Measurements from ENCODE around the gene DAPK1. TPM values are rescaled to one million over a fixed set of nuclear protein-coding genes. Genes with fewer than 3 reads are reported as not detected.

Gene DAPK1
- total and polyA plus RNA-seq, 2 experiments from 2014 or later = 44.4 to 62.3 TPM

GRCh38 chr9:87676976-87677775, 179.5 kb downstream of the DAPK1 start:
- no peak overlapping the region for H3K27ac ChIP-seq
- TF ChIP-seq EZH2phosphoT487 (IDR thresholded peaks at IDR 0.05; ENCODE audit: low read depth, severe bottlenecking, unreplicated experiment) (no peak), EZH2 (IDR thresholded peaks at IDR 0.05; ENCODE audit: borderline replicate concordance) (no peak)
- TF ChIP-seq, protein P1, sequence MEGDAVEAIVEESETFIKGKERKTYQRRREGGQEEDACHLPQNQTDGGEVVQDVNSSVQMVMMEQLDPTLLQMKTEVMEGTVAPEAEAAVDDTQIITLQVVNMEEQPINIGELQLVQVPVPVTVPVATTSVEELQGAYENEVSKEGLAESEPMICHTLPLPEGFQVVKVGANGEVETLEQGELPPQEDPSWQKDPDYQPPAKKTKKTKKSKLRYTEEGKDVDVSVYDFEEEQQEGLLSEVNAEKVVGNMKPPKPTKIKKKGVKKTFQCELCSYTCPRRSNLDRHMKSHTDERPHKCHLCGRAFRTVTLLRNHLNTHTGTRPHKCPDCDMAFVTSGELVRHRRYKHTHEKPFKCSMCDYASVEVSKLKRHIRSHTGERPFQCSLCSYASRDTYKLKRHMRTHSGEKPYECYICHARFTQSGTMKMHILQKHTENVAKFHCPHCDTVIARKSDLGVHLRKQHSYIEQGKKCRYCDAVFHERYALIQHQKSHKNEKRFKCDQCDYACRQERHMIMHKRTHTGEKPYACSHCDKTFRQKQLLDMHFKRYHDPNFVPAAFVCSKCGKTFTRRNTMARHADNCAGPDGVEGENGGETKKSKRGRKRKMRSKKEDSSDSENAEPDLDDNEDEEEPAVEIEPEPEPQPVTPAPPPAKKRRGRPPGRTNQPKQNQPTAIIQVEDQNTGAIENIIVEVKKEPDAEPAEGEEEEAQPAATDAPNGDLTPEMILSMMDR (IDR thresholded peaks at IDR 0.05; ENCODE audit: poor library complexity) = no peak
- H3K4me3 ChIP-seq = no peak overlapping the region
- H3K9me3 ChIP-seq (ENCODE audit: low read depth) = no peaks in the 10 kb centered on the region
- no peak overlapping the region for H2AFZ ChIP-seq
- H3K79me2 ChIP-seq = no peaks in the 10 kb centered on the region
- H3K4me1 ChIP-seq (ENCODE audit: insufficient read depth) = no peaks in the 10 kb centered on the region
- DNase-seq (ENCODE audit: low spot score) = peak; percentile 5
- H3K4me2 ChIP-seq = no peak overlapping the region
- no peaks in the 10 kb centered on the region for H4K20me1 ChIP-seq (ENCODE audit: insufficient read depth, poor library complexity, severe bottlenecking)
- no peaks in the 10 kb centered on the region for H3K27me3 ChIP-seq
- 89% methylated on average over 14 of the region's 14 CpGs for WGBS (ENCODE audit: low lambda C conversion rate, missing lambda C conversion rate)
- H3K36me3 ChIP-seq (replicated peaks; ENCODE audit: insufficient read depth, low read depth) = no peaks in the 10 kb centered on the region
- no peaks in the 10 kb centered on the region for H3K9me2 ChIP-seq (replicated peaks; ENCODE audit: insufficient read depth)

DNA sequence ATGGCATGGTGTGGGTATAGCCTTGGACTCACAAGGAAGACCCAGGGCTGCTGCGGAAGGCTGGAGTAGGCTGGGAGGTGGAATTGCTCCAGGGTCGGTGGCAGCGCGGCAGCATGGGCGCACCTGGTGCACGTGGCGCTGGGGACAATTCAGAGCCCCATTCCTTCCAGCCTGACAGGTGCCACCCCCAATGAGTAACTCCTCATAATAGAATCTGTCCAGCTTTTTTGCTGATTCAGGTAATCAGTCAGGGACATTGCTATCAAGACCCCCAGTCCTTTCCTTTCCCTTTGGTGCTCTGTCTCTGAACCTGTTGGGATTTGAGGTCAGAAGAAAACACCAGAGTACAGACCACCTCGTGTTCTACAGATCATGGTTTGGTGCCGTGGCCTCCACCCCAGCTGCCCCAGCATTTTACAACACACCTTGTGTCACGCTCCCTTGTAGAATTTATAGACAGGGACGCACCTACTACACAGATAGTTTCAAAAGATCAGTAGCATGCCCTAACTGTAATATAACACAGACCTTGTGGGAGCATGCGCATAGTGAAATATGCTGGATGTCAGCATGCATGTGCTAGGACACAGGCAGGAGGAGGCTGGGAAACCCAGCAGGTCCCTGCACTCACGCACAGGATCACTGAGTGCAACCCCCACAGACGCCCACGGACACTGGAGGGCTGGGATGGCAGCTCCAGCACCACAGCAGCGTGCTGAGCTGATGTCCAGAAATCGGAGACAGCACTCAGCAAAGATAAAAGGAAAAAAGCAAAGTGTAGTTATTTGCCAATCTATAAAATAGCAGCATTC, 180.3 kb downstream of the DAPK1 start:
- no peaks in the 10 kb centered on the region for H3K36me3 ChIP-seq (replicated peaks; ENCODE audit: insufficient read depth, low read depth)
- H3K4me2 ChIP-seq = no peak overlapping the region
- H3K4me3 ChIP-seq = no peak overlapping the region
- no peaks in the 10 kb centered on the region for H3K4me1 ChIP-seq (ENCODE audit: insufficient read depth)
- 90% methylated on average over 17 of the region's 17 CpGs for WGBS (ENCODE audit: low lambda C conversion rate, missing lambda C conversion rate)
- H3K9me2 ChIP-seq (replicated peaks; ENCODE audit: insufficient read depth) = no peaks in the 10 kb centered on the region
- H2AFZ ChIP-seq = no peak overlapping the region
- H3K27ac ChIP-seq = no peak overlapping the region
- H3K27me3 ChIP-seq = no peaks in the 10 kb centered on the region
- no peaks in the 10 kb centered on the region for H3K9me3 ChIP-seq (ENCODE audit: low read depth)
- H3K79me2 ChIP-seq = no peaks in the 10 kb centered on the region
- no peak for DNase-seq (ENCODE audit: low spot score)
- TF ChIP-seq EZH2phosphoT487 (IDR thresholded peaks at IDR 0.05; ENCODE audit: low read depth, severe bottlenecking, unreplicated experiment) = no peak
- TF ChIP-seq, protein P1 (IDR thresholded peaks at IDR 0.05; ENCODE audit: poor library complexity) = no peak
- no peak for TF ChIP-seq EZH2 (IDR thresholded peaks at IDR 0.05; ENCODE audit: borderline replicate concordance)
- H4K20me1 ChIP-seq (ENCODE audit: insufficient read depth, poor library complexity, severe bottlenecking) = no peaks in the 10 kb centered on the region

DNA sequence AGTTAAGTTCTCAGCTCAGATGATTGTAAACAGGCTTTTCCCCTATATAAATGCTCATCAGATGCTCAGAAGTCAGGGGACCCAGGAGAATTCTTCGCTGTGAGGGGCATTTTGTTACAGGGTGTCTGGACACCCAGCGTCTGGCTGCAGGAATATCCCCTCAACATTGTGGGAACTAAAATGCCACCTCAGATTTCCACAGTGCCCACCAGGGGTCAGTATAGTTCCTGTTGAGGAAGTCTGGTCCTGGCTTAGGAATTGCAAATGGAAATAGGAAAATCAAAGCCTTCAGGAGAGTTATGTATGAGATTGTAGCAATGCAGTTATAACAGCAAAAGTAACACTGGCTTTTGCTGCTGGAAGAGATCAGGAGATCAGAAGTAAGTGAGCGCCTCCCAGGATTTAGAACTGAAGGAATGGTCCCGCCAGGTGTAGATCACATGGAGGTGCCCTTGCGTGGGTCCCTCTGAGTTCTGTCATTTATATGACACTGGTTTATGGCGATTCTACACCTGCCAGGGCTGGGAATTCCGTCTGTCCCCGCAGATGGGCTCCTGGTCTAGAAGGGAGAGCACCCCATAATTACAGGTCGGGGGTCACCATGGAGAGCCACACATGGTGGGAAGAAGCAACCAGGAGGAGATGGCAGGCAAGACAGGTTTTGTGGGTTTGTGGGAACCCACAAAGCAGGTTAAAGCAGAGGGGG, 181.1 kb downstream of the DAPK1 start:
- WGBS (ENCODE audit: low lambda C conversion rate, missing lambda C conversion rate) = 76% methylated on average over 9 of the region's 9 CpGs
- no peaks in the 10 kb centered on the region for H3K9me2 ChIP-seq (replicated peaks; ENCODE audit: insufficient read depth)
- H3K79me2 ChIP-seq = no peaks in the 10 kb centered on the region
- no peaks in the 10 kb centered on the region for H4K20me1 ChIP-seq (ENCODE audit: insufficient read depth, poor library complexity, severe bottlenecking)
- H3K27ac ChIP-seq = no peak overlapping the region
- DNase-seq (ENCODE audit: low spot score) = peak; percentile 87
- H3K4me1 ChIP-seq (ENCODE audit: insufficient read depth) = no peaks in the 10 kb centered on the region
- H3K36me3 ChIP-seq (replicated peaks; ENCODE audit: insufficient read depth, low read depth) = no peaks in the 10 kb centered on the region
- H3K27me3 ChIP-seq = no peaks in the 10 kb centered on the region
- no peak overlapping the region for H3K4me3 ChIP-seq
- no peaks in the 10 kb centered on the region for H3K9me3 ChIP-seq (ENCODE audit: low read depth)
- TF ChIP-seq, protein P1 (IDR thresholded peaks at IDR 0.05; ENCODE audit: poor library complexity) = peak; percentile 86
- TF ChIP-seq EZH2phosphoT487 (IDR thresholded peaks at IDR 0.05; ENCODE audit: low read depth, severe bottlenecking, unreplicated experiment) = no peak
- H3K4me2 ChIP-seq = no peak overlapping the region
- no peak overlapping the region for H2AFZ ChIP-seq
